ENCODE results near the gene ARAF.
"Not testable (repeated sequence)": the region's sequence is repeated elsewhere in the genome, so short reads cannot be mapped to it uniquely, and the experiment has no call there.

Gene ARAF

GRCh38 chrX:47586043-47586787 lies 25.2 kb downstream of the ARAF start:
- no peak for DNase-seq

GRCh38 chrX:47587091-47587891 lies 26.3 kb downstream of the ARAF start:
- DNase-seq = no peak

- no peak for DNase-seq
Observed at GRCh38 chrX:47587906-47588735, 27.1 kb downstream of the ARAF start.

GRCh38 chrX:47590984-47591383 lies 30.0 kb downstream of the ARAF start:
- DNase-seq = no peak

GRCh38 chrX:47593522-47593921 lies 32.5 kb downstream of the ARAF start:
- DNase-seq = no peak

GRCh38 chrX:47595716-47596251 lies 34.8 kb downstream of the ARAF start:
- DNase-seq = no peak

GRCh38 chrX:47596256-47596655 lies 35.3 kb downstream of the ARAF start:
- DNase-seq = no peak

- DNase-seq = no peak
Observed at GRCh38 chrX:47597222-47597621, 36.2 kb downstream of the ARAF start.

- not testable (repeated sequence) for DNase-seq
Observed at GRCh38 chrX:47603125-47603524, 42.1 kb downstream of the ARAF start.

- no peak for DNase-seq
Observed at GRCh38 chrX:47605024-47605423, 44.0 kb downstream of the ARAF start.

- DNase-seq = no peak
Observed at GRCh38 chrX:47607091-47607490, 46.1 kb downstream of the ARAF start.

GRCh38 chrX:47608130-47608810 lies 47.3 kb downstream of the ARAF start:
- no peak for DNase-seq

GRCh38 chrX:47610511-47610910 lies 49.5 kb downstream of the ARAF start:
- DNase-seq = no peak

GRCh38 chrX:47611489-47611888 lies 50.5 kb downstream of the ARAF start:
- DNase-seq = no peak

GRCh38 chrX:47611926-47612325 lies 50.9 kb downstream of the ARAF start:
- no peak for DNase-seq

GRCh38 chrX:47612418-47612817 lies 51.4 kb downstream of the ARAF start:
- no peak for DNase-seq

- no peak for DNase-seq
Observed at GRCh38 chrX:47613082-47613481, 52.1 kb downstream of the ARAF start.

- DNase-seq = no peak
Observed at GRCh38 chrX:47614618-47615017, 53.6 kb downstream of the ARAF start.

- no peak for DNase-seq
Observed at GRCh38 chrX:47618923-47619485, 58.0 kb downstream of the ARAF start.

GRCh38 chrX:47619486-47620302 lies 58.7 kb downstream of the ARAF start, which contains the start of gene SYN1:
TSS of gene SYN1 (minus strand) at chrX:47619857. CDS start at chrX:47619728, 129 bp downstream.
- peak in 1 of 2 experiments; percentile 31 for DNase-seq

- no peak for DNase-seq
Observed at GRCh38 chrX:47620303-47620685, 59.3 kb downstream of the ARAF start.
